Fibroblast of peridontal ligament (primary cell): ENCODE data around the gene PLD4.
"Not testable (repeated sequence)": the region's sequence is repeated elsewhere in the genome, so short reads cannot be mapped to it uniquely, and the experiment has no call there.

Source experiments
- DNase-seq: peaks from one replicate; pipeline ENCODE4 v3.0.0-alpha.2; 2010; ENCODE audit errors: extremely low read depth

Gene PLD4

DNA sequence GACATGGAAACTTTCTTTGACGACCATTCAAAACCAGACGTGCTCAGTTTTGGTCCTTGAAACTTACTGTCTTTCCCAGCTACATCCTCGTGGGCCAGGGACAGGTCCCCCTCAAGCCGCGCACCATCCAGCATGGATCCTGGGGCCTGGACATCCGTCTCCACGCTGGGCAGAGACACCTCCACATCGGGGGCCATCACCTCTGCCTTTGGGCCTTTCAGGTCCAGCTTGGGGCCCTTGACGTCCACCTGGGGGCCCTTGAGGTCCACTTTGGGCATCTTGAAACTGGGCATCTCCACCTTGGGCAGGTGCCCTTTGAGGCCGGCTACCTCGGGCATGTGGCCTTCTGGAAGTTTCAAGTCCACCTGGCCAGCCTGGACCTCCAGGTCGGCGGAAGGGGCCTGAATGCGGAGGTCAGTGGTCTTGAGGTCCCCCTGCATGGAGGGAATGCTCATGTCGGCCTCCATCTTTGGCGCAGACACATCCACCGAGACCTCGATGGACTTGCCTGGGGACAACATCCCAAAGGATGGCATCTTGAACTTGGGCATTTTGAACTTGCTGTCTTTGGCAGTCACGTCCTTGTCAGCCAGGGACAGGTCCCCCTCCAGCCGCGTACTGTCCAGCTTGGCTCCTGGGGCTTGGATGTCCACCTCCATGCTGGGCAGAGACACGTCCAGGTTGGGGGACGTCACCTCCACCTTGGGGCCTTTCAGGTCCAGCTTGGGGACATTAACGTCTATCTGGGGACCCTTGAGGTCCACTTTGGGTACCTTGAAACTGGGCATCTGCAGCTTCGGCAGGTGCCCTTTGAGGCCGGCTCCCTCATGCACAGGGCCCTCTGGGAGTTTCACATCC is 17.1 kb downstream of the PLD4 start:
- no peak for DNase-seq

DNA sequence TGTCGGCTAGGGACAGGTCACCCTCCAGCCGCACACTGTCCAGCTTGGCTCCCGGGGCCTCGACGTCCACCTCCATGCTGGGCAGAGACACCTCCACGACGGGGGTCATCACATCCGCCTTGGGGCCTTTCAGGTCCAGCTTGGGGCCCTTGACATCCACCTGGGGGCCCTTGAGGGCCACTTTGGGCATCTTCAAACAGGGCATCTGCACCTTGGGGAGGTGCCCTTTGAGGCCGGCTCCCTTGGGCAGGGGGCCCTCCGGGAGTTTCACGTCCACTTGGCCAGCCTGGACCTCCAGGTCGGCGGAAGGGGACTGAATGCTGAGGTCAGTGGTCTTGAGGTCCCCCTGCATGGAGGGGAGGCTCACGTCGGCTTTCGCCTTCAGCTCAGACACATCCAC is 17.9 kb downstream of the PLD4 start:
- DNase-seq = no peak

DNA sequence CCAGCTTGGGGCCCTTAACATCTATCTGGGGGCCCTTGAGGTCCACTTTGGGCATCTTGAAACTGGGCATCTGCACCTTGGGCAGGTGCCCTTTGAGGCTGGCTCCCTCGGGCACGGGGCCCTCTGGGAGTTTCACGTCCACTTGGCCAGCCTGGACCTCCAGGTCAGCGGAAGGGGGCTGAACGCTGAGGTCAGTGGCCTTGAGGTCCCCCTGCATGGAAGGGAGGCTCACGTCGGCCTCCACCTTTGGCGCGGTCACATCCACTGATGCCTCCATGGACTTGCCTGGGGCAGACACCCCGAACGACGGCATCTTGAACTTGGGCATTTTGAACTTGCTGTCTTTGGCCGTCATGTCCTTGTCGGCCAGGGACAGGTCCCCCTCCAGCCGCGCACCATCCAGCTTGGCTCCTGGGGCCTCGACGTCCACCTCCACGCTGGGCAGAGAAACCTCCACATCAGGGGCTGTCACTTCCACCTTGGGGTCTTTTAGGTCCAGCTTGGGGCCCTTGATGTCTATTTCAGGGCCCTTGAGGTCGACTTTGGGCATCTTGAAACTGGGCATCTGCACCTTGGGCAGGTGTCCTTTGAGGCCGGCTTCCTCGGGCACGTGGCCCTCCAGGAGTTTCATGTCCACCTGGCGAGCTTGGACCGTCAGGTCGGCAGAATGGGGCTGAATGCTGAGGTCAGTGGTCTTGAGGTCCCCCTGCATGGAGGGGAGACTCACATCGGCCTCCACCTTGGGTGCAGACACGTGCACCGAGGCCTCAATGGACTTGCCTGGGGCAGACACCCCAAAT is 18.7 kb downstream of the PLD4 start:
- DNase-seq = not testable (repeated sequence)

DNA sequence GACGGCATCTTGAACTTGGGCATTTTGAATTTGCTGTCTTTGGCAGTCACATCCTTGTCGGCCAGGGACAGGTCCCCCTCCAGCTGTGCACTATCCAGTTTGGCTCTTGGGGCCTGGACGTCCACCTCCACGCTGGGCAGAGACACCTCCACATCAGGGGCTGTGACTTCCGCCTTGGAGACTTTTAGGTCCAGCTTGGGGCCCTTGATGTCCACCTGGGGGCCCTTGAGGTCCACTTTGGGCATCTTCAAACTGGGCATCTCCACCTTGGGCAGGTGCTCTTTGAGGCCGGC is 19.3 kb downstream of the PLD4 start:
- DNase-seq = not testable (repeated sequence)

DNA sequence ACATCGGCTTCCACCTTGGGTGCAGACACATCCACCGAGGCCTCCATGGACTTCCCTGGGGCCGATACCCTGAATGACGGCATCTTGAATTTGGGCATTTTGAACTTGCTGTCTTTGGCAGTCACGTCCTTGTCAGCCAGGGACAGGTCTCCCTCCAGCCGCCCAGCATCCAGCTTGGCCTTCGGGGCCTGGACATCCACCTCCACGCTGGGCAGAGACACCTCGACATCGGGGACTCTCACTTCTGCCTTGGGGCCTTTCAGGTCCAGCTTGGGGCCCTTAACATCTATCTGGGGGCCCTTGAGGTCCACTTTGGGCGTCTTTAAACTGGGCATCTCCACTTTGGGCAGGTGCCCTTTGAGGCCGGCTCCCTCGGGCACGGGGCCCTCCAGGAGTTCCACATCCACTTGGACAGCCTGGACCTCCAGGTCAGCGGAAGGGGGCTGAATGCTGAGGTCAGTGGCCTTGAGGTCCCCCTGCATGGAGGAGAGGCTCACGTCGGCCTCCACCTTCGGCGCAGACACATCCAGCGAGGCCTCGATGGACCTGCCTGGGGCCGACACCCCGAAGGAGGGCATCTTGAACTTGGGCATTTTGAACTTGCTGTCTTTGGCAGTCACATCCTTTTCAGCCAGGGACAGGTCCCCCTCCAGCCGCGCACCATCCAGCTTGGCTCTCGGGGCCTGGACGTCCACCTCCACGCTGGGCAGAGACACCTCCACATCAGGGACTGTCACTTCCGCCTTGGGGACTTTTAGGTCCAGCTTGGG is 19.9 kb downstream of the PLD4 start:
- not testable (repeated sequence) for DNase-seq

DNA sequence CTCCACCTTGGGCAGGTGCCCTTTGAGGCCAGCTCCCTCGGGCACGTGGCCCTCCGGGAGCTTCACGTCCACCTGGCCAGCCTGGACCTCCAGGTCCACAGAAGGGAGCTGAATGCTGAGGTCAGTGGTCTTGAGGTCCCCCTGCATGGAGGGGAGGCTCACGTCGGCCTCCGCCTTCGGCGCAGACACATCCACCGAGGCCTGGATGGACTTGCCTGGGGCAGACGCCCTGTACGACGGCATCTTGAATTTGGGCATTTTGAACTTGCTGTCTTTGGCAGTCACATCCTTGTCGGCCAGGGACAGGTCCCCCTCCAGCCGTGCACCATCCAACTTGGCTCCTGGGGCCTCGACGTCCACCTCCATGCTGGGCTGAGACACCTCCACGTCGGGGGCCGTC is 20.6 kb downstream of the PLD4 start:
- not testable (repeated sequence) for DNase-seq

DNA sequence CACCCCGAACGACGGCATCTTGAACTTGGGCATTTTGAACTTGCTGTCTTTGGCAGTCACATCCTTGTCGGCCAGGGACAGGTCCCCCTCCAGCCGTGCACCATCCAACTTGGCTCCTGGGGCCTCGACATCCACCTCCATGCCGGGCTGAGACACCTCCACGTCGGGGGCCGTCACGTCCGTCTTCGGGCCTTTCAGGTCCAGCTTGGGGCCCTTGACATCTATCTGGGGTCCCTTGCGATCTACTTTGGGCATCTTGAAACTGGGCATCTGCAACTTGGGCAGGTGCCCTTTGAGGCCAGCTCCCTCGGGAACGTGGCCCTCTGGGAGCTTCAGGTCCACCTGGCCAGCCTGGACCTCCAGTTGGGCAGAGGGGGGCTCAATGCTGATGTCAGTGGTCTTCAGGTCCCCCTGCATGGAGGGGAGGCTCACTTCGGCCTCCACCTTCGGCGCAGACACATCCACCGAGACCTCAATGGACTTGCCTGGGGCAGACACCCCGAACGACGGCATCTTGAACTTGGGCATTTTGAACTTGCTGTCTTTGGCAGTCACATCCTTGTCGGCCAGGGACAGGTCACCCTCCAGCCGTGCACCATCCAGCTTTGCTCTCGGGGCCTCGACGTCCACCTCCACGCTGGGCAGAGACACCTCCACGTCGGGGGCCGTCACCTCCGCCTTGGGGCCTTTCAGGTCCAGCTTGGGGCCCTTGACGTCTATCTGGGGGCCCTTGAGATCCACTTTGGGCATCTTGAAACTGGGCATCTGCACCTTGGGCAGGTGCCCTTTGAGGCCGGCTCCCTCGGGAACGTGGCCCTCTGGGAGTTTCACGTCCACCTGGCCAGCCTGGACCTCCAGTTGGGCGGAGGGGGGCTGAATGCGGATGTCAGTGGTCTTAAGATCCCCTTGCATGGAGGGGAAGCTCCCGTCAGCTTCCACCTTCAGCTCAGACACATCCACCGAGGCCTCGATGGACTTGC is 21.6 kb downstream of the PLD4 start:
- DNase-seq = not testable (repeated sequence)

DNA sequence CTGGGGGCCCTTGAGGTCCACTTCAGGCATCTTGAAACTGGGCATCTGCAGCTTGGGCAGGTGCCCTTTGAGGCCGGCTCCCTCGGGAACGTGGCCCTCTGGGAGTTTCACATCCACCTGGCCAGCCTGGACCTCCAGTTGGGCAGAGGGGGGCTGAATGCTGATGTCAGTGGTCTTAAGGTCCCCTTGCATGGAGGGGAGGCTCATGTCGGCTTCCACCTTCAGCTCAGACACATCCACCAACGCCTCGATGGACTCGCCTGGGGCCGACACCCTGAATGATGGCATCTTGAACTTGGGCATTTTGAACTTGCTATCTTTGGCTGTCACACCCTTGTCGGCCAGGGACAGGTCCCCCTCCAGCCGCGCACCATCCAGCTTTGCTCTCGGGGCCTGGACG is 22.5 kb downstream of the PLD4 start:
- DNase-seq = not testable (repeated sequence)

DNA sequence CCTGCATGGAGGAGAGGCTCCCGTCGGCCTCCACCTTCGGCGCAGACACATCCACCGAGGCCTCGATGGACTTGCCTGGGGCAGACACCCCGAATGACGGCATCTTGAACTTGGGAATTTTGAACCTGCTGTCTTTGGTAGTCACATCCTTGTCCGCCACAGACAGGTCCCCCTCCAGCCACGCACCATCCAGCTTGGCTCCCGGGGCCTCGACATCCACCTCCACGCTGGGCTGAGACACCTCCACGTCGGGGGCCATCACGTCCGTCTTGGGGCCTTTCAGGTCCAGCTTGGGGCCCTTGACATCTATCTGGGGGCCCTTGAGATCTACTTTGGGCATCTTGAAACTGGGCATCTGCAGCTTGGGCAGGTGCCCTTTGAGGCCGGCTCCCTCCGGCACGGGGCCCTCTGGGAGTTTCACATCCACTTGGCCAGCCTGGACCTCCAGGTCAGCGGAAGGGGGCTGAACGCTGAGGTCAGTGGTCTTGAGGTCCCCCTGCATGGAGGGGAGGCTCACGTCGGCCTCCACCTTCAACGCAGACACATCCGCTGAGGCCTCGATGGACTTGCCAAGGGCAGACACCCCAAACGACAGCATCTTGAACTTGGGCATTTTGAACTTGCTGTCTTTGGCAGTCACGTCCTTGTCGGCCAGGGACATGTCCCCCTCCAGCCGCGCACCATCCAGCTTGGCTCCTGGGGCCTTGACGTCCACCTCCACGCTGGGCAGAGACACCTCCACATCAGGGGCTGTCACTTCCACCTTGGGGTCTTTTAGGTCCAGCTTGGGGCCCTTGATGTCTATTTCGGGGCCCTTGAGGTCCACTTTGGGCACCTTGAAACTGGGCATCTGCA is 23.4 kb downstream of the PLD4 start:
- DNase-seq = not testable (repeated sequence)

DNA sequence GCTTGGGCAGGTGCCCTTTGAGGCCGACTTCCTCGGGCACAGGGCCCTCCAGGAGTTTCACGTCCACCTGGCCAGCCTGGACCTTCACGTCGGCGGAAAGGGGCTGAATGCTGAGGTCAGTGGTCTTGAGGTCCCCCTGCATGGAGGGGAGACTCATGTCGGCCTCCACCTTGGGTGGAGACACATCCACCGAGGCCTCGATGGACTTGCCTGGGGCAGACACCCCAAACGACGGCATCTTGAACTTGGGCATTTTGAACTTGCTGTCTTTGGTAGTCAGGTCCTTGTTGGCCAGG is 24.0 kb downstream of the PLD4 start:
- no peak for DNase-seq

DNA sequence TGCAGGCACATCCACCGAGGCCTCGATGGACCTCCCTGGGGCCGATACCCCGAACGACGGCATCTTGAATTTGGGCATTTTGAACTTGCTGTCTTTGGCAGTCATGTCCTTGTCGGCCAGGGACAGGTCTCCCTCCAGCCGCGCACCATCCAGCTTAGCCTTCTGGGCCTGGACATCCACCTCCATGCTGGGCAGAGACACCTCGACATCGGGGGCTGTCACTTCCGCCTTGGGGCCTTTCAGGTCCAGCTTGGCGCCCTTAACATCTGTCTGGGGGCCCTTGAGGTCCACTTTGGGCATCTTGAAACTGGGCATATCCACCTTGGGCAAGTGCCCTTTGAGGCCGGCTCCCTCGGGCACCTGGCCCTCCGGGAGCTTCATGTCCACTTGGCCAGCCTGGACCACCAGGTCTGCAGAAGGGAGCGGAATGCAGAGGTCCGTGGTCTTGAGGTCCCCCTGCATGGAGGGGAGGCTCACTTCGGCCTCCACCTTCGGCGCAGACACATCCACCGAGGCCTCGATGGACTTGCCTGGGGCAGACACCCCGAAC is 24.8 kb downstream of the PLD4 start:
- DNase-seq = not testable (repeated sequence)

DNA sequence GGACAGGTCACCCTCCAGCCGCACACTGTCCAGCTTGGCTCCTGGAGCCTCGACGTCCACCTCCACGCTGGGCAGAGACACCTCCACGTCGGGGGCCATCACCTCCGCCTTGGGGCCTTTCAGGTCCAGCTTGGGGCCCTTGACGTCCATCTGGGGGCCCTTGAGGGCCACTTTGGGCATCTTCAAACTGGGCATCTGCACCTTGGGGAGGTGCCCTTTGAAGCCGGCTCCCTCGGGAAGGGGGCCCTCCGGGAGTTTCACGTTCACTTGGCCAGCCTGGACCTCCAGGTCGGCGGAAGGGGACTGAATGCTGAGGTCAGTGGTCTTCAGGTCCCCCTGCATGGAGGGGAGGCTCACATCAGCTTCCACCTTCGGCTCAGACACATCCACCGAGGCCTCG is 25.3 kb downstream of the PLD4 start:
- DNase-seq = no peak

DNA sequence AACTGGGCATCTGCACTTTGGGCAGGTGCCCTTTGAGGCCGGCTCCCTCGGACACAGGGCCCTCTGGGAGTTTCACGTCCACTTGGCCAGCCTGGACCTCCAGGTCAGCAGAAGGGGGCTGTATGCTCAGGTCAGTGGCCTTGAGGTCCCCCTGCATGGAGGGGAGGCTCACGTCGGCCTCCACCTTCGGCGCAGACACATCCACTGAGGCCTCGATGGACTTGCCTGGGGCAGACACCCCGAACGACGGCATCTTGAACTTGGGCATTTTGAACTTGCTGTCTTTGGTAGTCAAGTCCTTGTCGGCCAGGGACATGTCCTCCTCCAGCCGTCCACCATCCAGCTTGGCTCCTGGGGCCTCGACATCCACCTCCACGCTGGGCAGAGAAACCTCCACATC is 26.0 kb downstream of the PLD4 start:
- DNase-seq = not testable (repeated sequence)

DNA sequence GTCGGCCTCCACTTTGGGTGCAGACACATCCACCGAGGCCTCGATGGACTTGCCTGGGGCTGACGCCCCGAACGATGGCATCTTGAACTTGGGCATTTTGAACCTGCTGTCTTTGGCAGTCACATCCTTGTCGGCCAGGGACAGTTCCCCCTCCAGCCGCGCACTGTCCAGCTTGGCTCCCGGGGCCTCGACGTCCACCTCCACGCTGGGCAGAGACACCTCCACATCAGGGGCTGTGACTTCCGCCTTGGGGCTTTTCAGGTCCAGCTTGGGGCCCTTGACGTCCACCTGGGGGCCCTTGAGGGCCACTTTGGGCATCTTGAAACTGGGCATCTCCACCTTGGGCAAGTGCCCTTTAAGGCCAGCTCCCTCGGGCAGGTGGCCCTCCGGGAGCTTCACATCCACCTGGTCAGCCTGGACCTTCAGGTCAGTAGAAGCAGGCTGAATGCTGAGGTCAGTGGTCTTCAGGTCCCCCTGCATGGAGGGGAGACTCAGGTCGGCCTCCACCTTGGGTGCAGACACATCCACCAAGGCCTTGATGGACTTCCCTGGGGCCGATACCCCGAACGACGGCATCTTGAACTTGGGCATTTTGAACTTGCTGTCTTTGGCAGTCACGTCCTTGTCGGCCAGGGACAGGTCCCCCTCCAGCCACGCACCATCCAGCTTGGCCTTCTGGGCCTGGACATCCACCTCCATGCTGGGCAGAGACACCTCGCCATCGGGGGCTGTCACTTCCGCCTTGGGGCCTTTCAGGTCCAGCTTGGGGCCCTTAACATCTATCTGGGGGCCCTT is 27.4 kb downstream of the PLD4 start:
- DNase-seq = not testable (repeated sequence)

DNA sequence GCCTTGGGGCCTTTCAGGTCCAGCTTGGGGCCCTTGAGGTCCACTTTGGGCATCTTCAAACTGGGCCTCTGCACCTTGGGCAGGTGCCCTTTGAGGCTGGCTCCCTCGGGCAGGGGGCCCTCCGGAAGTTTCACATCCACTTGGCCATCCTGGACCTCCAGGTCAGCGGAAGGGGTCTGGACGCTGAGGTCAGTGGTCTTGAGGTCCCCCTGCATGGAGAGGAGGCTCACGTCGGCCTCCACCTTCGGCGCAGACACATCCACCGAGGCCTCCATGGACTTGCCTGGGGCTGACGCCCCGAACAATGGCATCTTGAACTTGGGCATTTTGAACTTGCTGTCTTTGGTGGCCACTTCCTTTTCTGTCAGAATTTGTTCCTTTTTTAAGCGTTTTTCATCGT is 28.4 kb downstream of the PLD4 start:
- no peak for DNase-seq

DNA sequence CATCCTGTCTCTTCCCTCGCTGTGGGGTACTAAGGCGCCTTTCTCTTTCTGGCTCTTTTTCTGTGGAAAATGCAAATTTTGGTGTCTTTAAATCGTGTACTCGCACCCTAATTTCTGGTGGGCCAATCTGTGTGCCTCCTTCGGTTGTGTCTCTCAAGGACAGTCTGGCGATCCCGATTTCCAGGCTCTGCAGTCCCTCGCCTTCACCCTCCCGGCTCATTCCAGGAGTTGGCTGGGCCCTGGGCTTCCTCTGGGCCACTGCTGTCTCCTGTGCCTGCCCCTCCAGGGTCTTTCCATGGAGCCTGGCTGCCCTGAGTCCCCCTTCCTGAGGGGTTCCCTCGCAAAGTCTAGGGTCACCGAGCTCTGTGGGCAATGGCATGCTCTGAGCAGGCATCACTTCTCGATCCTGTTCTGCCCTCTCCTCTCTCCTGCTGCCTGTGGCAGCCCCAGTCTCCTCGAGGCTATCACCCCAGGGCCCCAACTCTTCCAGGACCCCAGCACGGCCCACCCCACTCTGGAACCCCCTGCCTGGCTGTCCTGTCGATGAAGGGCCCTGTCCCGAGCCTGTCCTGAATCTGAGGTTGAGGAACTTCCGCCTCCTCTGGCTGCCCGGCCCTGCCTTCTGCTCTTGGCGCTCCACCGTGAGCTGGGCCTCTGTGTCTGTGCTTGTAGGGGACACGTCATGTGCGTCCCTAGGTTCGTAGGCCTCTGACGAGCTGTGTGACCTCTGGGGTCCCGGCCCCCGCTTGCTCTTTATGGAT is 29.4 kb downstream of the PLD4 start:
- DNase-seq = no peak

DNA sequence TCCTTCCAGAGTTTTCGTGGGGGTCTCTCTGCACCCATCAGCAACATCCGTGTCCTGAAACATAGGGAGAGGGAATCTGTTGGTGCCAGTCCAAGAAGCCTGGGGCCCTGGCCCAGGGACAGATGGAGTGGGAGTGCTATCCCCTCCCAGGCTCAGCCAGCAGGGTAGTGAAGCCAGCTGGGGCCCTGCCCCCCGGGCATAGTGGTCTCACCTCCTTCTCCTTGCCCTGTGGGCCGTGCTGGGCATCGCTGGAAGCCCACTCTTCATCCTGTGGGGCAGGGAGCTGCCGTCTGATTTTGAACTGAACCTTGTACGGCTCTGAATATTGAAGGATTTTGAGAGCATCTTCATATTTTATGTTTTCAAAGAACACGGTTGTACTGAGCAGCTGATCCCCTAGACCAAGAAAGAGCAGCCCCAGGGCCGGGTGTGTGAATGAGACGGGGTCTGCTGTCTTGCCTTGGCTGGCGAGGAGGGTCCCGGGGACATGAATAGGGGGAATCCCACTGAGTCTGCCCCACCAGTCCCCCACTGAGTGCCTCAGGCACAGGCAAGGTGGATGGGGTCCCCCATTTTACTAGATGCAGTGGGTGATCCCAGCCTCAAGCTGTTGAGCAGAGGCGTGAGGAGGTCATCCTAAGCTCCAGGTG is 30.2 kb downstream of the PLD4 start:
- no peak for DNase-seq

DNA sequence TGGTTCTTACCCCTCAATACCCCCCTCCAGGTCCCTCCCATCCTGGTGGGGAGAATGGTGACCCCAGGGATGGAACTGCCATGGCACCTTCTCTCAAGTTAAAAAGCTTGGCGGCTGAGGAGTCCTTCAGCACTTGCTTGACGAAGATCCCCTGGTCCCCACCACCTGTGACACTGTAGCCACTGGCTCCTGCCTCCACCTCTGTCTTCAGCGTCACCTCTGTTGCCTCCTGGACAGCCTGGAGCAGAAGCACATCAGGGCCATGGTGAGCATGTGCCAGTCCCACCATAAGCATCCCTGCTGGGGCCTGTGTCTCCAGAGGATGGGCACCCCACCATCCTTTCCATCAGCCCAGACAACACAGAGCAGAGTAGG is 30.7 kb downstream of the PLD4 start:
- no peak for DNase-seq
